GM12864 (cell line): ENCODE data around the gene PRICKLE2.

Experiments used
- DNase-seq: peaks from one replicate; pipeline ENCODE4 v3.0.0-alpha.2; 2011; ENCODE audit warnings: low read depth
- H3K4me3 ChIP-seq: 2 replicates; pipeline ENCODE4 v1.5.1; 2011; ENCODE audit warnings: mild to moderate bottlenecking, low read depth, low read length, control low read depth
- CTCF ChIP-seq: IDR thresholded peaks from 2 replicates; pipeline ENCODE4 v1.5.1; 2011; ENCODE audit warnings: low read depth, mild to moderate bottlenecking, moderate library complexity, low read length, control low read depth, inconsistent platforms; ENCODE audit errors: missing control alignments

Gene PRICKLE2

GRCh38 chr3:64268926-64269325, 43.7 kb upstream of the PRICKLE2 start:
- DNase-seq = no peak
- no peak for TF ChIP-seq CTCF

GRCh38 chr3:64267721-64268604, 42.7 kb upstream of the PRICKLE2 start:
- no peak overlapping the region for H3K4me3 ChIP-seq
- no peak for DNase-seq
- no peak for TF ChIP-seq CTCF

More at GRCh38 chr3:64268926-64269325, 43.7 kb upstream of the PRICKLE2 start:
- H3K4me3 ChIP-seq = no peak overlapping the region

GRCh38 chr3:64266983-64267382, 41.7 kb upstream of the PRICKLE2 start:
- H3K4me3 ChIP-seq = no peak overlapping the region
- no peak for TF ChIP-seq CTCF
- no peak for DNase-seq

GRCh38 chr3:64266065-64266931, 41.0 kb upstream of the PRICKLE2 start:
- no peak overlapping the region for H3K4me3 ChIP-seq
- no peak for DNase-seq
- no peak for TF ChIP-seq CTCF

- no peak for DNase-seq
- no peak overlapping the region for H3K4me3 ChIP-seq
- TF ChIP-seq CTCF = no peak
Measured at GRCh38 chr3:64265646-64266045, 40.4 kb upstream of the PRICKLE2 start.

GRCh38 chr3:64264501-64265109, 39.3 kb upstream of the PRICKLE2 start:
- no peak for DNase-seq
- no peak for TF ChIP-seq CTCF
- no peak overlapping the region for H3K4me3 ChIP-seq
